Ovary (tissue), 3 donors: Measurements from ENCODE around the gene PPHLN1.

Source experiments
- CTCF ChIP-seq, 3 donors: fragments of 450-650 bp in 2 of 3; fragments of 200-600 bp in 1 of 3; IDR thresholded peaks; one replicate each; pipeline versions ENCODE4 v1.5.1 to v1.8.0; 2016 to 2022; ENCODE audit warnings: antibody characterized with exemption in 3 of 3, mild to moderate bottlenecking in 1 of 3
- EP300 ChIP-seq: sonication (generic); formaldehyde crosslinking; IDR thresholded peaks from one replicate; pipeline ENCODE4 v1.6.1; 2017; ENCODE audit warnings: antibody characterized with exemption
- POLR2A ChIP-seq: fragments of 450-650 bp; IDR thresholded peaks from one replicate; pipeline ENCODE4 v1.6.1; 2017; ENCODE audit warnings: antibody characterized with exemption, mild to moderate bottlenecking, moderate library complexity
- donor health status: DM: no; HTN: no; CAD: no.

- TF ChIP-seq CTCF (IDR thresholded peaks at IDR 0.05) (no peak), EP300 (no peak), POLR2A (no peak)
These were observed 114.6 kb downstream of the PPHLN1 start for GRCh38 chr12:42440608-42441007.
